HFFc6 (cell line): Measurements from ENCODE around the gene PSME1. TPM values are rescaled to one million over a fixed set of nuclear protein-coding genes. Genes with fewer than 3 reads are reported as not detected.

Source experiments
- DNase-seq: peaks from one replicate; pipeline ENCODE4 v3.0.0-alpha.2; 2018
- H3K27ac Mint-ChIP-seq: 2 replicates; pipeline ENCODE4 v1.8.0; 2020; ENCODE audit warnings: mild to moderate bottlenecking, mixed read lengths
- H3K27me3 Mint-ChIP-seq: 2 replicates; pipeline ENCODE4 v1.8.0; 2021; ENCODE audit warnings: mild to moderate bottlenecking, moderate library complexity, mixed read lengths; ENCODE audit not compliant: insufficient read depth
- H3K36me3 Mint-ChIP-seq: 2 replicates; pipeline ENCODE4 v1.8.0; 2021; ENCODE audit warnings: low read depth, mixed read lengths
- H3K4me1 Mint-ChIP-seq: 2 replicates; pipeline ENCODE4 v1.8.0; 2020; ENCODE audit warnings: low read depth, mixed read lengths
- H3K4me3 Mint-ChIP-seq: 2 replicates; pipeline ENCODE4 v1.8.0; 2020; ENCODE audit warnings: mild to moderate bottlenecking, moderate library complexity, mixed read lengths
- H3K9me3 Mint-ChIP-seq: 2 replicates; pipeline ENCODE4 v1.8.0; 2020; ENCODE audit warnings: mild to moderate bottlenecking, mixed read lengths
- CTCF ChIP-seq: fragments of 200-600 bp; sonication (generic); IDR thresholded peaks from 2 replicates; pipeline ENCODE4 v1.5.0; 2021; ENCODE audit warnings: antibody characterized with exemption, mild to moderate bottlenecking
- total RNA-seq, 6 experiments: library from RNA; stranded (reverse); fragmentation: NEBNext Ultra II Directional; extraction: Animal tissue kit (Norgen Biotek cat#: 25700); gene quantifications; 2 replicates in 1 of 6; 3 replicates in 5 of 6; pipeline ENCODE4 v1.2.3, GENCODE V29; 2021

Gene PSME1
- total RNA-seq, 6 experiments from 2014 or later: 88.4 to 120 (median 113) TPM

GRCh38 chr14:24123424-24124417 is 12.3 kb upstream of the PSME1 start:
- H3K9me3 Mint-ChIP-seq: no peaks in the 10 kb centered on the region
- TF ChIP-seq CTCF: no peak
- no peak for DNase-seq
- H3K4me3 Mint-ChIP-seq: no peak overlapping the region; the same call in 1 of the 2 replicates
- no peaks in the 10 kb centered on the region; the same call in 1 of the 2 replicates for H3K27me3 Mint-ChIP-seq
- H3K27ac Mint-ChIP-seq: no peak overlapping the region
- no peaks in the 10 kb centered on the region for H3K36me3 Mint-ChIP-seq
- no peaks in the 10 kb centered on the region for H3K4me1 Mint-ChIP-seq

- Mint-ChIP-seq H3K9me3 (no peaks in the 10 kb centered on the region), H3K27me3 (peaks cover 3% of the 10 kb centered on the region; the same call in 1 of the 2 replicates), H3K27ac (no peak overlapping the region), H3K36me3 (no peaks in the 10 kb centered on the region), H3K4me1 (no peaks in the 10 kb centered on the region), H3K4me3 (no peak overlapping the region)
- DNase-seq: no peak
- no peak for TF ChIP-seq CTCF
These were observed 9.1 kb upstream of the PSME1 start for GRCh38 chr14:24126939-24127338.

GRCh38 chr14:24127673-24128072 is 8.3 kb upstream of the PSME1 start:
- no peak for TF ChIP-seq CTCF
- Mint-ChIP-seq H3K4me3 (no peak overlapping the region), H3K36me3 (no peaks in the 10 kb centered on the region), H3K9me3 (no peaks in the 10 kb centered on the region), H3K4me1 (no peaks in the 10 kb centered on the region), H3K27me3 (peaks cover 3% of the 10 kb centered on the region; the same call in 1 of the 2 replicates), H3K27ac (no peak overlapping the region)
- DNase-seq: no peak

GRCh38 chr14:24129410-24129998 is 6.5 kb upstream of the PSME1 start:
- DNase-seq: no peak
- no peak overlapping the region for H3K27ac Mint-ChIP-seq
- H3K9me3 Mint-ChIP-seq: no peaks in the 10 kb centered on the region
- H3K4me3 Mint-ChIP-seq: no peak overlapping the region
- peaks cover 3% of the 10 kb centered on the region; the same call in 1 of the 2 replicates for H3K27me3 Mint-ChIP-seq
- no peak for TF ChIP-seq CTCF
- no peaks in the 10 kb centered on the region for H3K36me3 Mint-ChIP-seq
- H3K4me1 Mint-ChIP-seq: no peaks in the 10 kb centered on the region

GRCh38 chr14:24130380-24130716 is 5.6 kb upstream of the PSME1 start, which contains the start of gene FITM1:
TSS of gene FITM1 (plus strand) at chr14:24130659. CDS start at chr14:24131564, 905 bp downstream.
- Mint-ChIP-seq H3K27me3 (peaks cover 3% of the 10 kb centered on the region; the same call in 1 of the 2 replicates), H3K27ac (no peak within 1 kb of the TSS), H3K9me3 (no peaks in the 10 kb centered on the region), H3K4me3 (no peak within 1 kb of the TSS), H3K36me3 (no peaks in the 10 kb centered on the region), H3K4me1 (peaks cover 4% of the 10 kb centered on the region)
- TF ChIP-seq CTCF: no peak
- no peak for DNase-seq
